Embryonic facial prominence (tissue), 1 donor: ENCODE measurements around the gene WDR81.
"Not testable (repeated sequence)": the region's sequence is repeated elsewhere in the genome, so short reads cannot be mapped to it uniquely, and the experiment has no call there.

Experiments used
- DNase-seq: peaks from one replicate; pipeline ENCODE4 v3.0.0-alpha.2; 2016; ENCODE audit errors: extremely low spot score

WDR81 gene

DNA sequence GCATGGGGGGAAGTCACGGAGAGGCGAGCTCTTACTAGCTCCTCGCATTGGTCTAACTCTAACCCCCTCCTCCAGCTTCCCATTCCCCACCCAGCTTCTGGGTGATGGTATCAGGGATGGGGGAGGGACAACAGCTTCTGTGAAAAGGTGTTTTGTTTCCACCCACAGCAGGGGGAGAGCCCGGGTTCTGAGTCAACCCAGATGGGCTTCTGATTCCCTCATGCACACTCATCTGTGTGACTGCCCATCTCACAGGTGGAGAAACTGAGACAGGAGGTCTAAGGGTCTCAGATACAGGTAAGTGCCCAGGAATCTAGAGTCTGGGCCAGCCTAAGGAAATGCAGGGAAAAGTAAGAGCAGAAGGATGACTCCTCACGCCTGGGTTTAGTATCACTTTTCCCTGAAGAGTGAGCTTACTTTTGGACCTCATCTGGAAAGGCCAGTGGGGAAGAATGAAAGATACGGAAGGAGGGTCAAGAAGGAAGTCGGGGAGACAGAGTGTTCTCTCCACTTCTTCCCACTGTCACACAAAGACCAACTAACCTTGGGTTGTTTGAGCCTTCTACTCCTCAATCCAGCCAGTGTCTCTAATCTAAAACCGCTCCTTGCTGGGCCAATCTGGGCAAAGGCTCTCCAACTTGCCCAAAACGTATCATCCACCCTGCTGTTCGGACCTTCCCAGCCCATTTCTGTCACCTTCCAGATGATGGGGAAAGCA is 11.2 kb upstream of the WDR81 start:
- no peak for DNase-seq

DNA sequence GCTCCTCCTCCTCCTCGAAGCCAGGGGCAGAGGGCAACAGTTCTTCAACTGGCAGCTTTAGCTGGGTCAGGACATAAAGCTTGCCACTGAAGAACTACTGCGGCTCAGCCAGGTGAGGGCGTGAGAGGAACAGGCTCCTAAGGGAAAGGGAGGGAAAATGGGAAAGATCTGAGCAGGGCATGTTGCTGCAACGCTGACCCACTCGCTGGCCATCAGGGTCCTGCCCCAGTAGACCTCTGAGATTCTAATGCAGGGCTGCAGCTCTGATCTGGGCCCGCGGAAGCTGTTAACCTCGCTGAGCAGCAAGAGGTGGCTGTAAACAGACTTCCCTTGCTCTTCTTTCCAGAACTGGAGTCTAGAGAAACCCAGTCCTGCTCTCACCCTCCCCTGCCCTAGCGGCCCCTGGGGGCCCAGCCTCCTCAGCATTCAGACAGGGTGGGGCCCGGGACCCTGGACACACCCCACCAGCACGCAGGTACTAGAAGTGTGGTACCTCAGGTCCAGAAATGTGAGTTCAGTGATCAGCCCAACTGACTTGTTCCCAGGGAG is 10.6 kb upstream of the WDR81 start:
- DNase-seq: no peak

DNA sequence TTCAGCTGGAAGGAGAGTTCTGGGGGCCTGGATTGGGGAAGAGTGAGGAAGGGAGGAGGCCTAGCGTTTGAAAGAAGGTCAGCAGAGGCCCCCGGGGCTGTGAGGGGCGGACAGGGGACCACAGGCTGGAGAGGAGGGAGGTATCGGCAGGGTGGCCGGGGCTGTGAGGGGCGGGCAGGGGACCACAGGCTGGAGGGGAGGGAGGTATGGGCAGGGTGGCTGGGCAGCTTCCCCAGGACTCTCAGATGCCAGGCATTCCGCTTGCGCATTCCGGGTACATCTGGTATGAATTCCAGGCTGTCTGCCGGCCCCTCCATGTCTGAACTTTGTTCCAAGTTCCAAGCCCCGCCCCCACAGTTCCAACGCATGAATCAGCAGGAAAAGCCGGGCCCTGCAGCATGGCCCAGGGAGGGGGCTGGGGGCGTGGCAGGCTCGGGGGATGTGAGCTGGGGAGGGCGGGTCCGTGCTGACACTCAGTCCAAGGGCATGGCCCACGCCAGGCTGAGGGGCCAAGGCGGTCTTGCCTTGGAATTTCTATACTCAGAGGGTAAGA is 10.0 kb upstream of the WDR81 start:
- DNase-seq: peak; percentile 87

DNA sequence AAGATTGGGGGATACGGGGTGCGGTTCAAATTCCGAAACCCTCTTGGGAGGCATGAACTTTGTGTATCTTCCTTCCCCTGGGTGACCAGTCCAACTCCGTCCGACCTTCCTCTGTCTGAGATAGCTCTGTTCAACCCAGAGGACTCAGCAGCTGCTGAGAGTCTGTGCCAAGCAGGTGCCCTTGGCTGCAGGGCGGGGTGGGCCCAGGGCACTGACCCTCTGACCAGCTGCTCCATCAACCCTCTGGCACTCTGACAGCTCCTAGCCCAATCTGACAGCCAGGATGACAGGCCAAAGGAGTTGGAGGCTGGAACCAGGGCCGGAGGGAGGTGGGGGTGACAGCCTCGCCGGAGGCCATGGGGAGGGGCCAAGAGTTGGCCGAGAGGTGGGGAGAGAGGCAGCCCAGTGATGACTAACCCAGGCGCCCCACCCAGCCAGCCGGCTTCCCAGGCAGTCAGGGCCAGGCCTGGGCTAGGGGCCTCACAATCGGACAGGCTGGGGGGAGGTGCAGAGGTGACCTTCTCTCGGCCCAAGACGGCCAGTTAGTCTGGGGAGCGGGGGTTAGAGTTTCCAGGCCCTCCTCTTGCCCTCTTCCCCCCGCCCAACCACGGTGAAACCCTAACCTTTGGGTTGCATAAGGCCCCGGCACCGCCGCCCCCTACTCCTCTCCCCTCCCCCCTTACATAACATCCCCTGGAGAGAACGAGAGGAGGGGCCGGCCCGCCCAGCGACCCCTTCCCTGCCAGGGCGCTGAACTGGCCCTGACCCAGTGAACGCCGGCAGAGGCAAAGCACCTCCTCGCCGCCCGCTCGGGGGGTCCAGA is 9.3 kb upstream of the WDR81 start:
- DNase-seq: no peak

DNA sequence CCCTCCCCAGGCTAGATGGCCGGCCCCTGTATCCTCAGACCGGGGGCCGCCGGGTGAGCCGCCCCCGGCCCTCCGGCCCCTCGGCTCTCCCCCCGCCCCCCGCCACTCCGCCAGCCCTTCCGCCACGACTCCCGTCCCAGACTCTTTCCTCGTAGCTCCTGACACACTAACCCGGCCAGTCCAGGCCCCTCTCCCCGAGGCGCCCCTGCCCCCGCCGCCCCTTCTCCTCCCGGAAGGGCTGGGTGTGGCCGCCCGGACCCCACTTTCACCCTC is 8.8 kb upstream of the WDR81 start:
- no peak for DNase-seq

DNA sequence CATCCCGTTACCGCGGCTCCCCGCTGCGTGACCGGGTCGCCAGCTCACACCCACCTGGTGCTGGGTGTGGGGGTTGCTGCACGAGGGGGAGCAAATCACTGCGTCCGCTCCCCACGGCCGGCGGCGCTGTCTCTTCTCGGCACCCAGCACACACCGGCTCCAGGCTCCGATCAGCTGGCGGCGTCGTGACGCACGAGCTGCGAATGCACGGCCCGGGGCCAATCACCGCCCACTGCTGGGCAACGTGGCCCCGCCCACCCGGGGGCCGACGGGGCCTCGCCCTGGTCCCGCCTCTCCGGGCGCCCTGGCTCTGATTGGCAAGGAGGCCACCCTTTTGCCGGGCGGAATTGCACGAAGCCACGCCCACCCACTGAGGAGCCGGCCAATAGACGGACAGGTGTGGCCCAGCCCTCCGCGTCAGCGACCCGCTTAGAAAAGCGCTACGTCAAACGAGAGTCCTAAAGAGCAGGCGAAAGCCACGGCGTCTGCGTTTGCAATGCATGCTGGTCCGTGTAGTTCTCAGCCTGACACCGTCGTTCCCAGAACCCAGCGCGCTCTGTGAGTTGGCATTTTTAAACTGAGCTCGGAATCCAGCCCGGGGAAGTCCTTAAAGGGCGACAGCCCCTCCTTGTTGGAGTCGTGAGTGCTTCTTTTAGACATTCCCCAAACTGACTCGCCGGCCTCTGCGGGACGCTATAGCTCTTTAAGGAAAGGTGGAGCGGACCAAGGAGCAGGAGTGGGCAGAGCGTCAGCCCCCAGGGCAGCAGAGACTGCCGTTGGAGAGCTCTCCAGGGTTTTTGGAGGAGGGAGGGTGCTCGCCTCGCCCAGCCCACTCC is 8.2 kb upstream of the WDR81 start:
- peak; percentile 99 for DNase-seq

DNA sequence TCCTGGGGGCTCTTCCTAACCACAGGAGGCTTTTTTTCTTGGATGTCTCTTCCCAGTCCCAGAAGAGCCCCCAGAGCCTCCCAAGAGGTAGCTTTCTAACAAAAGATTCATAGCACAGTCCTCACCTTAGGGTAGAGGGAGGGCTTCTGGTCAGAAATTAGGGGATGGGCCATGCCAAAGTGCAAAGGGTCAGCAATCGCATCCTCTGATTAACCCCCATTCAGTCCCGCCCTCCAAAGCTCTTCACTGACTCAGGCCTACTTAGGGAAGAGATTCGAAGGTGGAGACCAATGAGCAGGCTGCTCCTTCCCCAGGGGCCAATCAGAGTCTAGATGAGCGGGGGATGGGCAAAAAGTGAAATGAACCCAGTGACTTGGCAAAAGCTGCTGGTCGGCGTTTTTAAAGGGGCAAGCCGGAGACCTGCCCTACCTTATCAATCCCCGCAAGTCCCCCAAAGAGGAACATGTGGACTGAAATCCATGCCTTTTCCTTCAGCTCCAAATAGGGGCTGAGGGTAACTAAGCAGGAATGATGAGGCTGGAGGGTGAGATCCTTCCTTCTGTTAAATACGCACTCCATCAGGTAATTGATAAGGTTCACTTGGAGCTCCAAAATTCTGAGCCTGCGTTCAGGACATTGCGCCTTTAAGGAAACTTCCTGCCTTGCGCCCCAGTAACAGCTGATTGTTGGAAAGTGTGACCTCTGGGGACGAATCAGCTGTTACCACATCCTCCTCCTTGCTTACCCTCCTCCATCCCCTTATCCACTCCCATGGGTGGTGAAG is 7.4 kb upstream of the WDR81 start:
- DNase-seq: peak; percentile 89

DNA sequence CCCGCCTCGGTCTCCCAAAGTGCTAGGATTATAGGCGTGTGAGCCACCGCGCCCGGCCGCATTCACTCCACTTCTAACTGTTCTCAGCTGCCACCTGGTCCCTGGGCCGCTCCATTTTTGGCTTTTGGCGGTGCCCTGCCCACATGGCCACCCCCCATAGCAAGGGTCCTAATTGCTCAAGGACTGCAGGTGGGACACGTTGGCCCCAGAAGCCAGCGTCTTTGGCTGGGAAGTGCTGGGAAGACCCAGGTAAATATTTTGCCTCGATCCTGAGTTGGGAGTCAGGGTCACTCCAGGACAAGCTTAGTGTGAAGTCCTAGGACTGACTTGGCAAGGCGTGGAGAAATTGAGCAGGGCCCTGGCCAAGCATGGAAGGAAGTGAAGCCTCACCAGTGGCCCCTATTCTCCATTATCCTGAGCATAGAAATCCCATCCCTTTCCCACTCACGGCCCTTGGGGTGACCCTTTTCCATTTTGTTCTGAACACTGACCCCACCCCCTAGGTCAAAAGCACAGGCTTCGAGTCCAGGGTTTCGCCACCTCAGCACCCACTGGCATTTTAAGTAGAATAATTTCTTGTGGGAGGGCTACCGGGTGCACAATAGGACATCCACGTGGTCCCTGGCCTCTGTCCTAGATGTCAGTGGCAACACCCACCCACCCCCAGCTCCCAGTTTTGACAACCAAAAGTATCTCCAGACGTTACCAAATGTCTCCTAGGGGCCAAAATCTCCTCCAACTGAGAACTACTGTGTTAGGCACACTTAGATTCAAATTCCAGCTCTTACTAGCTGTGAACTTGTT is 5.9 kb upstream of the WDR81 start:
- DNase-seq: no peak

DNA sequence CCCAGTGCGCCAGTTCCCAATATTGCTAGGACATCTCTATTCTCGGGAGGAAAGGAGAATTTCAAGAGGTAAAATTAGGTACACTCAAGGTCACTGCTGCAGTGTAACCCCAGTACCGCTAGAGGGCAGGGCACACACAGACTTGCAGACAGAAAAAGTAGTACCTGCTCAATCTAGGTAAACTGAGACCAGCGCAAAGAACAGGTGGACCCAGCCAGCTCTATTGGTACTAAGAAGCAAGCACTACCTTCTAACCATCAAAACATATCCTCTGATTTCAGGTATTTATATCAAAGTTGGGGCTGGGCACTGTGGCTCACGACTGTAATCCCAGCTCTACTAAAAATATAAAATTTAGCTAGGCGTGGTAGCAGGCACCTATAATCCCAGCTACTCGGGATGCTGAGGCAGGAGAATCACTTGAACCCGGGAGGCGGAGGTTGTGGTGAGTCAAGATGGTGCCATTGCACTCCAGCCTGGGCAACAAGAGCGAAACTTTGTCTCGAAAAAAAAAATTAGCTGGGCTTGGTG is 3.6 kb upstream of the WDR81 start:
- no peak for DNase-seq

DNA sequence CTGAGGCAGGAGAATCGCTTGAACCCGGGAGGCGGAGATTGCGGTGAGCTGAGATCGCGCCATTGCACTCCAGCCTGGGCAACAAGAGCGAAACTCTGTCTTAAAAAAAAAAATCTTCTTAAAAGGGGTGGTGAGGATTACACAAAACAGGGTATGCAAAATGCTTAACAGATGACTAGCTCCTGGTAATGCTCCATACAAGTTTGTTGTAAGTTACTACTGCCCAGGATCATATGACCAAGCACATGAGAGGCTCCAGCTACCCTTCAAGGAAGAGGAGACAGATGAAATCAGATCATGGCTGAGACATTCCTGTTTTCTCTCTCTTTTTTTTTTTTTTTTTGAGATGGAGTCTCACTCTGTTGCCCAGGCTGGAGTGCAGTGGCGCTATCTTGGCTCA is 2.5 kb upstream of the WDR81 start:
- not testable (repeated sequence) for DNase-seq

DNA sequence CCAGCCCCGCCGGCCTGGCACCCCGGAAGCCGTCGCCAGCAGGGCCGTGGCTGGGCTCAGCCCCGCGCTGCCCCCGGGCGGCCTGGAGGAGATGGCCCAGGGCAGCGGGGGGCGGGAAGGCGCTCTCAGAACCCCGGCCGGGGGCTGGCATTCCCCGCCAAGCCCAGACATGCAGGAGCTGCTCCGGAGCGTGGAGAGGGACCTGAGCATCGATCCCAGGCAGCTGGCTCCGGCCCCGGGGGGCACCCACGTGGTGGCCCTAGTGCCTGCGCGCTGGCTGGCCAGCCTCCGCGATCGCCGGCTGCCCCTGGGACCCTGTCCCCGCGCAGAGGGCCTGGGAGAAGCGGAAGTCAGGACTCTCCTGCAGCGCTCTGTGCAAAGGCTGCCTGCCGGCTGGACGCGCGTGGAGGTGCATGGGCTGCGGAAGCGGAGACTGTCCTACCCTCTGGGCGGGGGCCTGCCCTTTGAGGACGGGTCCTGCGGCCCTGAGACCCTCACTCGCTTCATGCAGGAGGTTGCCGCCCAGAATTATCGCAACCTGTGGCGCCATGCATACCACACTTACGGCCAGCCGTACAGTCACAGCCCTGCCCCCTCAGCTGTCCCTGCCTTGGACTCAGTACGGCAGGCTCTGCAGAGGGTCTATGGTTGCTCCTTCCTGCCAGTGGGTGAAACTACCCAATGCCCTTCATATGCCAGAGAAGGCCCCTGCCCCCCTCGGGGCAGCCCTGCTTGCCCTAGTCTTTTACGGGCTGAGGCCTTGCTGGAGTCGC is 551 bp downstream of the WDR81 start:
- no peak for DNase-seq

DNA sequence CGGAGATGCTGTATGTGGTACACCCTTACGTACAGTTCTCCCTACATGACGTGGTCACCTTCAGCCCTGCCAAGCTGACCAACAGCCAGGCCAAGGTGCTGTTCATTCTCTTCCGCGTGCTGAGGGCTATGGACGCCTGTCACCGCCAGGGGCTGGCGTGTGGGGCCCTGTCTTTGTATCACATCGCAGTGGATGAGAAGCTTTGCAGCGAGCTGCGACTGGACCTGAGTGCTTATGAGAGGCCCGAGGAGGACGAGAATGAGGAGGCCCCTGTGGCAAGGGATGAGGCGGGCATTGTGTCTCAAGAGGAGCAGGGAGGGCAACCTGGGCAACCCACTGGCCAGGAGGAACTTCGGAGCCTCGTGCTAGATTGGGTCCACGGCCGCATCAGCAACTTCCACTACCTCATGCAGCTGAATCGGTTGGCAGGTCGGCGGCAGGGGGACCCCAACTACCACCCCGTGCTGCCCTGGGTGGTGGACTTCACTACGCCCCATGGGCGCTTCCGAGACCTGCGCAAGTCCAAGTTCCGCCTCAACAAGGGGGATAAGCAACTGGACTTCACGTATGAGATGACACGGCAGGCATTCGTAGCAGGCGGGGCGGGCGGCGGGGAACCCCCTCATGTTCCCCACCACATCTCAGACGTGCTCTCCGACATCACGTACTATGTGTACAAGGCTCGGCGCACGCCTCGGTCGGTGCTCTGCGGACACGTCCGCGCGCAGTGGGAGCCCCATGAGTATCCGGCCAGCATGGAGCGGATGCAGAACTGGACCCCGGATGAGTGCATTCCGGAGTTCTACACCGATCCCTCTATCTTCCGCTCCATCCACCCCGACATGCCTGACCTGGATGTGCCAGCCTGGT is 1.4 kb downstream of the WDR81 start:
- DNase-seq: no peak

DNA sequence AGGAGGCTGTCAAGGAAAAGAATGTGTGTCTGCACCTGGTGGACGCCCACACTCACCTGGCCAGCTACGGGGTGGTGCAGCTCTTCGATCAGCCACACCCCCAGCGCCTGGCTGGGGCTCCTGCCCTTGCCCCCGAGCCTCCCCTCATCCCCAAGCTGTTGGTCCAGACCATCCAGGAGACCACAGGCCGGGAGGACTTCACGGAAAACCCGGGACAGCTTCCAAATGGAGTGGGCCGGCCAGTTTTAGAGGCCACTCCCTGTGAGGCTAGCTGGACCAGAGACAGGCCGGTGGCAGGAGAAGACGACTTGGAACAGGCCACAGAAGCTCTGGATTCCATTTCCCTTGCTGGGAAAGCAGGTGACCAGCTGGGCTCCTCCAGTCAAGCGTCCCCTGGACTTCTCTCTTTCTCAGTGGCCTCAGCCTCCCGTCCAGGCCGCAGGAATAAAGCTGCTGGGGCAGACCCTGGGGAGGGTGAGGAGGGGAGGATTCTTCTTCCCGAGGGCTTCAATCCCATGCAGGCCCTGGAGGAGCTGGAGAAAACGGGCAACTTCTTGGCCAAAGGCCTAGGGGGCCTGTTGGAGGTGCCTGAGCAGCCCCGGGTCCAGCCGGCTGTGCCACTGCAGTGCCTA is 2.2 kb downstream of the WDR81 start:
- no peak for DNase-seq

DNA sequence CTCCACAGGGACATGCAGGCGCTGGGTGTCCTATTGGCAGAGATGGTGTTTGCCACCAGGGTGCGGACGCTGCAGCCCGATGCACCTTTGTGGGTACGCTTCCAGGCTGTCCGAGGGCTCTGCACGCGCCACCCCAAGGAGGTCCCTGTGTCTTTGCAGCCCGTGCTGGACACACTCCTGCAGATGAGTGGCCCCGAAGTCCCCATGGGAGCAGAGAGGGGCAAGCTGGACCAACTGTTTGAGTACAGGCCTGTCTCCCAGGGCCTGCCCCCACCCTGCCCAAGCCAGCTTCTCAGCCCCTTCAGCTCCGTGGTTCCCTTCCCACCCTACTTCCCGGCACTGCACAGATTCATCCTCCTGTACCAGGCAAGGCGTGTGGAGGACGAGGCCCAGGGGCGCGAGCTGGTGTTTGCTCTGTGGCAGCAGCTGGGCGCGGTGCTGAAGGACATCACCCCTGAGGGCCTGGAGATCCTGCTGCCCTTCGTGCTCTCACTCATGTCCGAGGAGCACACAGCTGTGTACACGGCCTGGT is 2.8 kb downstream of the WDR81 start:
- no peak for DNase-seq

DNA sequence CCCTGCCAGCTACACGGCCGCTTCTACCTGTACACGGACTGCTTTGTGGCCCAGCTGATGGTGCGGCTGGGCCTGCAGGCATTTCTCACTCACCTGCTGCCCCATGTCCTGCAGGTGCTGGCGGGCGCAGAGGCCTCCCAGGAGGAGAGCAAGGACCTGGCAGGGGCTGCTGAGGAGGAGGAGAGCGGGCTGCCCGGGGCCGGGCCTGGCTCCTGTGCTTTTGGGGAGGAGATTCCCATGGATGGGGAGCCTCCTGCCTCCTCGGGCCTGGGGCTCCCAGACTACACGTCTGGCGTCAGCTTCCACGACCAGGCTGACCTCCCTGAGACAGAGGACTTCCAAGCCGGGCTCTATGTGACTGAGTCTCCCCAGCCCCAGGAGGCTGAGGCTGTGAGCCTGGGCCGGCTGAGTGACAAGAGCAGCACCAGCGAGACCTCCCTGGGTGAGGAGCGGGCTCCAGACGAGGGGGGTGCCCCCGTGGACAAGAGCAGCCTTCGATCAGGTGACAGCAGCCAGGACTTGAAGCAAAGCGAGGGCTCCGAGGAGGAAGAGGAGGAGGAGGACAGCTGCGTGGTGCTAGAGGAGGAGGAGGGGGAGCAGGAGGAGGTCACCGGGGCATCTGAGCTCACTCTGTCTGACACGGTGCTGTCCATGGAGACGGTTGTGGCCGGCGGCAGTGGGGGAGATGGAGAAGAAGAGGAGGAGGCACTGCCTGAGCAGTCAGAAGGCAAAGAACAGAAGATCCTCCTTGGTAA is 3.5 kb downstream of the WDR81 start:
- DNase-seq: no peak

DNA sequence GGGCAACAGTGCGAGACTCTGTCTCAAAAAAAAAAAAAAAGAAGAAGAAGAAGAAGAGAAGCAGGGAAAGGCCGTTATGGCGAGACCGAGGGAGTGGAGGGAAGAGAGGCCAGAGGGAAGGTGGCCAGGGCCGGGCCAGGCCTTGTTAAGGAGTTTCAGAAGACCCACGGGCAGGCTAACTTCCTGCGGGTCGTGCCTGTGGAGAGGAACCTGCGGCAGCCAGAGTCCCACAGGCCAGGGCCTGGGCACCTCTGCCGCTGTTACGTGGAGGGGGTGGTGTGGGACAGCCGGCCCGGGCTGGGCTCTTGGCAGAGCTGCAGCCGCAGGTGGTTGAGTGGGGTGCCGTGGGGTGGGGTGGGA is 5.4 kb downstream of the WDR81 start:
- DNase-seq: no peak
